ENCODE data around the gene TEX9.
"Not testable (repeated sequence)": the region's sequence is repeated elsewhere in the genome, so short reads cannot be mapped to it uniquely, and the experiment has no call there.

Gene TEX9

DNA sequence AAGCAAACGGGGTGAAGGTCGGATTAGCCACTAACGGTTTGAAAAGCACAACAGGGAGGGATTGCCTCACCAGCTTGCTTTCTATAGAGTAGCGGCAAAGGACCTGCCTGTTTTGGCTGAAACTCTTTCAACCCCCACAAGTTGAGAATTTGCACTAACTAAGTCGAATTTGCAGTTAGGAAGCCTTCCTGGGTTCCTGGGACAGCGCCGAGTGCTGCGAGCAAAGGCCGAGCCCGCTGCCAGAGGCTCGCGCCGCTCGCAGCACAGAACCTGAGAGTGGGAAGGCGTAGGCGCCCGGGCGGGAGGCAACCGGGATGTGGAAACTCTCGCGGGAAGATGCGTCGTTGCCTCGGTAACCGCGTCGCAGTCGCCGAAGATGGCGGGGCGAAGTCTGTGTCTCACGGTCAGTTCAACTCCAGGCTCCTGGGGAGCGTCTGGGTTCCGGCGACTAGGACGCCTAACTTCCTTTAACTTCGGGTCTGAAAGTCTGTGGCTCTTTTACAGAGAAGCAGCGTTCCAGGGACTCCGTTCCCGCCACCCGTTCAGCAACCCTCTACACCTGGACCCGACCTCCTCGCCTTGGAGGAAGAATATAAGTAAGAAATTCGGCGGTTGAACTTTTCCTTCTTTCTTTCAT is at the start of gene TEX9:
TSS of gene TEX9 (plus strand) at position 352 of the 637 bp plus-strand sequence. CDS start at position 377, 25 bp downstream.
- DNase-seq: peak; percentile 57

DNA sequence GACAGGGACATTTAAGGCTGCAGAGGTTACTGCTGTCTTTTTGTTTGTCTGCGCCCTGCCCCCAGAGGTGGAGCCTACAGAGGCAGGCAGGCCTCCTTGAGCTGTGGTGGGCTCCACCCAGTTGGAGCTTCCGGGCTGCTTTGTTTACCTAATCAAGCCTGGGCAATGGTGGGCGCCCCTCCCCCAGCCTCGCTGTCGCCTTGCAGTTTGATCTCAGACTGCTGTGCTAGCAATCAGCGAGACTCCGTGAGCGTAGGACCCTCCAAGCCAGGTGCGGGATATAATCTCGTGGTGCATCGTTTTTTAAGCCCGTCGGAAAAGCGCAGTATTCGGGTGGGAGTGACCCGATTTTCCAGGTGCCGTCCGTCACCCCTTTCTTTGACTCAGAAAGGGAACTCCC is 48.7 kb upstream of the TEX9 start:
- not testable (repeated sequence) for DNase-seq

DNA sequence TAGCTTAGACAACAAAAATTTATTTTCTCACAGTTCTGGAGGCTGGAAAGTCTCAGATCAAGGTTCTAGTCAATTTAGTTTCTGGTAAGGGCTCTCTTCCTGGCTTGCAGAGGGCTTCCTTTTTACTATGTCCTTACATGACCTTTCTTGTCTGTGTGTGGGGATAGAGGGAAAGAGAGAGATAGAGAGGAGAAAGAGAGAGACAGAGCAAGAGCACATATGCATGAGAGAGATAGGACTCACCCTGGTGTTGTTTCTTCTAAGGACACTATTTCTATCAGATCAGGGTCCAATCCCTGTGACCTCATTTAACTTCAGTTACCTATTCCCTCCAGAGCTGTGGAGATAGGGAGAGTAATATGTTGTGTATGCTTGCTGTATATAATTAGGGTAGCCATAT is 44.9 kb upstream of the TEX9 start:
- no peak for DNase-seq

DNA sequence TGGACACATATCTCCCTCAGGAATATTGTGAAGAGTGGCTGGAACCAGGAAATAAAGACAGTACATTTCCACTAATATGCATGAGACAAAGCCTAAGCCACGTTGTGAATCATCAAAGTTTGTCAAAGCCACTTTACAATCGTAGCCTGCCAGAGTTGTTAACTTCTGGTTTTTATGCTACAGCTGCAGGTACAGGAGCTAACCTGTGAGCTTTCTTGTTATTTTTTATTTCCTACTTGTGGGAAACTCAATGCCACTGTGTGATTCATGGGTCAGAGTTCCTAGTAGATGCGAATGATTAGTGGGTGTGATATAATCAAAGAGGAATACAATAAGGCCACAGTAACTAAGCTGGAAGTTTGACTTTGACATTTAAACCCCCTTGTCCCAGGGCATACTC is 44.4 kb upstream of the TEX9 start:
- DNase-seq: no peak

DNA sequence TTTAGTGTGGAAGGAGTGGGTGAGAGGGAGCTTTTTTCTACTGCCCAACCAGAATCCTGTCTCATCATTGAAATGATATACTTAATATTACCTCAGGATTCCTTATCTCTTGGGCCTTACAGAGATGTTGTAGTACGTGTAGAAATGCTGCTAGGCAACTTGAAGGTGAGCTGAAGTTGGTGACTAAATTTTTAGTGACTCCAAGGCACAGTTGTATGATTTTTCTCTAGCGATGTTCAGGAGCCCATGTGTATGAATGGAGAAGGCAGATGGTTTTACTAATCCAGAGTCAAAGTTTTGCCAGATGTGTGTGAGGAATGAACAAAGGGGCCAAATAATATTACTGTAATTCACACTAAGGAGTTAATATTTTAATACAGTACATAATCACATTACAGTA is 42.8 kb upstream of the TEX9 start:
- no peak for DNase-seq

DNA sequence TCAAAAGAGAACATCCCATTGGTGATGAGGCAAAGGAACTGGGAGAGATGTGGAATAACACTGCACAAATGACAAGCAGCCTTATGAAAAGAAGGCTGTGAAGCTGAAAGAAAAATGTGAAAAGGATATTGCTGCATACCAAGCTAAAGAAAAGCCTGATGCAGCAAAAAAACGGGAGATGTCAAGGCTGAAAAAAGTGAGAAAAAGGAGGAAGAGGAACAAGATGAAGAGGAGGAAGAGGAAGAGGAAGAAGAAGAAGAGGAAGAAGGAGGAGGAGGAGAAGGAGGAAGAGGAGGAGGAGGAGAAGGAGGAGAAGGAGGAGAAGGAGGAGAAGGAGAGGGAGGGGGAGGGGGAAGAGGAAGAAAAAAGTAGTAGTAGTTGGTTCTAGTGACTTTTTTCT is 41.8 kb upstream of the TEX9 start:
- DNase-seq: no peak

DNA sequence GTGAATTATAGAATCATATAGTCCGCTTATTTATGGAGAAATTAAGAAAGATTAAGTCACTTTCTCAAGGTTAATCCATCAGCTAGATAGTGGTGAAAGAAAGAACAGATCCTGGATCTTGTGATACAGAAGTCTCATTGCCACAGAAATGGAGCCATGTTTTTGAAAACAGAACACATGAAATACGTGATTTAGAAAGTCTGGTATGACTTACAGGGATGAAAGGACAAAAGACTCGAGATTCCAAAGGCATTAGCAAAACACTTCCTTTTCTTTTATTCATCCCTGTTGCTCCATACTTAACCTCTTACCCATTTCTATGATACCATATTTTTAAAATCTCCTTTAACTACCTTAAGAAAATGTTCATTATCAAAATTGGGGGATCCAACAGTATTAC is 40.0 kb upstream of the TEX9 start:
- DNase-seq: no peak

DNA sequence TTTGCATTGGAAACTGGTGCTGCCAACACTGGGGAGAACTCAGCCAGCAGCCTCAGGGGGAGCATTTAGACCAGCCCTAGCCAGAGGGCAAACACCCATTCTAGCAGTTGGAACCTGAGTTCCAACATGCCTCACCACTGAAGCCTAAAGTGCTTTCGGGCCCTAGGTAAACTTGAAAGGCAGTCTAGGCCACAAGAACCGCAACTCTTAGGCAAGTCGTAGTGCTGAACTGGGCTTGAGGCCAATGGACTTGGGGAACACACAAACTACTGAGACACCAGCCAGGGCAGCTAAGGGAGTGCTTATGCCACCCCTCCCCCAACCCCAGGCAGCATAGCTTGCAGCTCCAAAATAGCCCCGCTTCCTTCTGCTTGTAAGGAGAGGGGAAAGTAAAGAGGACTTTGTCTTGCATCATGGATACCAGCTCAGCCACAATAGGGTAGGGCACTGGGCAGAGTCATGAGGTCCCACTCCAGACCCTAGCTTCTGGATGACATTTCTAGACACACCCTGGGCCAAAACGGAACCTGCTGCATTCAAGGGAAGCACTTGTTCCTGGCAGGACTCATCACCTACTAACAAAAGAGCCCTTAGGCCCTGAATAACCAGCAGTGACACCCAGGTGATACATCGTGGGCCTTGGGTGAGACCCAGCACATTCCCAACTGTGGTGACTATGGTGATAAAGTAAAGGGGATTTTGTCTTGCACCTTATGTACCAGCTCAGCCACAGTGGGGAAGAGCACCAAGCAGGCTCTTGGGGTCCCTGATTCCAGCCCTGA is 37.3 kb upstream of the TEX9 start:
- no peak for DNase-seq

DNA sequence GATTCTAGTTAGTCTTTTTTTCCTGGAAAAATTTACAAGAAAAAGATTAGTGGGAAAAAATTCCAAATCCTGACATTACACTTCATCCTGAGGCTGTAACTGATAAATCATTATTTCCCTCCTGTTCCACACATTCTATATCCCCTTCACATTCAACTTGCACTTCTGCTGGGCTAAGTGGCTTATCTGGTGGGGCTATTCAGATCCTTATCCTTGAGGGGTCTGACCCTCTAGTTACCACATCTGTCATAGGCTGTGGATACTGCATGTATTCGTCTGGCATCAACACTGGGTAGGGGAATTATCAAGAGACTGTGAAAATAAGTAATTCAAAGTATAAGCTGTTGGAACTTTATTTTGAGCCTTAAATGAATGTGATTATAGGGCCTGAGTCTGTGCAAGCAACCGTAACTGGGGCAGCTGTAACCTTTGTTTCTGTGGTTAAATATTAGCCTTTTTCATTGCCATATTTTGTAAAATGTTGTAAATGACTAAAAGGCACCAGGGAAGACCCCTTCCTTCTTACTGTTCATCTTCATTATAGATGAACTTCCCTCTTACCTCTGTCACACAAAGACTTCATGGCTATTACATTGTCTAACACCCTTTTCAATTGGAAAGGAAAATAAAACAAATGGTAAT is 28.0 kb upstream of the TEX9 start:
- DNase-seq: no peak

DNA sequence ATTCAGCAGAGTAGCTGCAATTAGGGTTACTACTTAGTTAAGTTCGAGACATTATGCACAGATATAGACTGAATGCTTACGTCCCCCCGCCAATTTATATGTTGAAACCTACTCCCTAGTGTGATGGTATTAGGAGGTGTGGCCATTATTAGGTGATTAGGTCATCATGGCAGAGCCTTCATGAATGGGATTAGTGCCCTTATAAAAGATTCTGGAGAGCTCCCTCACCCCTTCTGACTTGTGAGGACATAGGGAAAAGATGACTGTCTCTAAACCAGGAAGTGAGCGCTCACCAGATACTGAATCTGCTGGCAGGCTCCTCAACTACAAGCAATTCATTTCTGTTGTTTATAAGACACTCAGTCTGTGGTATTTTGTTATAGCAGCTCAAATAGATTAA is 25.6 kb upstream of the TEX9 start:
- DNase-seq: no peak

DNA sequence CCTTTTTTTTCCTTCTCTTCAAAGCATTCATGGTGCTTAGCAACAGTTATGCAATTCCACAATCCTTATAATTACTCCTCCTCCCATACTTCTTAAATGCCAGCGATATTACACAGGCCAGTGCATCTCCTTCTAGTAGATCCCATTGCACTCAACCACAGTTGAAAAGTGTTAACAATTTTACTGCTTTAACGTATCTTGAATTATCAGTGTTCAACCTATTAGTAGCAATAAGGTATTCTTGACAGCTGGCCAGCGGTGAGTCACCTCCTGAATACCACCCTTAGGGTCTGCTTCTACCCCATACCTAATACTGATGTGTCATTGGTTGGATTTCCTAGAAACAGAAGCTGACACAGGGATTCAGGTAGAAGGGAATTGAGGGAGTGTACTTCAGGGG is 24.0 kb upstream of the TEX9 start:
- DNase-seq: no peak

DNA sequence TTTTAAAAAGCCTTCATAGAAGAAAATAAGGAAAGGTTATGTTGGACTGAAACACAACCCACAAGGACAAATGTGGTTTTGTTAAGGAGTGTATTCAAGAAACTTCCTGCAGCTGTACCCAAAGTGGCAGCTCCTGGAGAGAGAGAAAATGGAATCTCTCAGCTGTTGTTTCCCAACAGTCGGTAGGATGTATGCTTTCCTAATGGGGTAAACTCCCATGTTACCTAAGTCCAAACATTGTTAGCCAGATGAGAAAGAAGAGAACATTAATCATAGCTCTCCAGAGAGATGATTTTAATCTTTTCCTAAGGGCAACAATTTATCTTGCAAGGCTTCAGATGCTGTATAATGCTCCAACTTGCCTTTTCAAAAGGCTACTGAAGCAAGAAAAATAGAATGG is 22.6 kb upstream of the TEX9 start:
- no peak for DNase-seq

DNA sequence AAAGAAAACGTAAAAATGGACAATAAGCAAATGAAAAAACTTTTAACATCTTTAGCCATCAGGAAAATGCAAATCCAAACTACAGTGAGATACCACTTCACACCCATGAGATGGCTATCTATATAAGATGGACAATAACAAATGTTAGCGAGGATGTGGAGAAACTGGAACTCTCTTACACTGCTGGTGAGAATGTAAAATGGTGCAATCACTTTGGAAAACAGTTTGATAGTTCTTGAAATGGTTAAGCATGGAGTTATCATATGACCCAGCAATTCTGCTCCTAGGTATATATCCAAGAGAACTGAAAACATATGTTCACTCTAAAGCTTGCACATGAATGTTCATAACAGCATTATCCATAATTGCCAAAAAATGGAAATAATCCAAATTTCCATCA is 21.3 kb upstream of the TEX9 start:
- no peak for DNase-seq

DNA sequence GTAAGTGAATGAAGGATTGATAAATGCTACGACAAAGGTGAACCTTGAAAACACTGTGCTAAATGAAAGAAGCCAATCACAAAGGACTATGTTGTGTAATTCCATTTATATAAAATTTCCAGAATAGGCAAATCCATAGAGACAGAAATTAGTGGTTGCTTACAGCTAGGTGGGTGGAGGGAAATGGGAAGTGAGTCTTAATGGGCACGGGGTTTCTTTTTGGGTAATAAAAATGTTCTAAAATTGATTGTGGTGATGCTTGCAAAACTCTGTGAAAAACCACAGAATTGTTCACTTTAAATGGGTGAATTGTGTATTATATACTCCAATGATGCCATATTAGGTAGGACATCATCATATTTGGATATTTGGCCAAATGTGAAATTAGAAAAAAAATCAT is 20.9 kb upstream of the TEX9 start:
- no peak for DNase-seq

DNA sequence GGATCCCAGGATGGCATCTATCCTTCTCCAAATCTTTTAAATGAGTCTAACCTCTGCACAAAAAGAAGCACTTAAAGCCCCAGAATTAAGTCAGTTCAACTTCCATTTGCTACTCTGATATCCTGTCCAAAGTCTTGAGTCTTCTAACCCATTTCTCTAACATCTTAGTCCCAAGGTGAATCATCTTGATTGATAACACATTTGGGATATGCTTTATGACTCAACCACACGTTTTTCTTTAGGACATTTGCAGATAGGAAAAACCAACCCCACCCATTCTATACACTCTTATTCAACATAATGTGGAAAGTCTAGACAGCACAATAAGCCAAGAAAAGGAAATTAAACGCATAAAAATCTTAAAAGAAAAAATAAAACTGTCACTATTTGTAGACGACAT is 18.8 kb upstream of the TEX9 start:
- DNase-seq: no peak

DNA sequence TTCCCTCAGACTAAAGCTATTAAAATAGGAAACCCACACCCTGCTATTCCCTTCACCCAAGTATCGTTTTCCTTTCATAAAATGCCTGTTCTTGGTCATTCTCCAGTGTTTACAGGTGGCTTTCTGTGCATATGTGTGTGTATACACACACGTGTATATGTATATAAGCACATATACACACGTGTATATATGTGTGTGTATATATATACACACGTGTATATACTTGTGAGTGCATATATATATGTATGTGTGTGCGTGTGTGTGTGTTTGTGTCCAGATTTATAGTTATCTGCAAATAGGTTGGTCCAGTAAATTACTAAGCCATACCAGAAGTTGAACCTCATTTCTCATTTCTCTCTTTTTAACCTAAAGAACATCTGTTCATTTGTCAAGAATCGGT is 15.7 kb upstream of the TEX9 start:
- no peak for DNase-seq

DNA sequence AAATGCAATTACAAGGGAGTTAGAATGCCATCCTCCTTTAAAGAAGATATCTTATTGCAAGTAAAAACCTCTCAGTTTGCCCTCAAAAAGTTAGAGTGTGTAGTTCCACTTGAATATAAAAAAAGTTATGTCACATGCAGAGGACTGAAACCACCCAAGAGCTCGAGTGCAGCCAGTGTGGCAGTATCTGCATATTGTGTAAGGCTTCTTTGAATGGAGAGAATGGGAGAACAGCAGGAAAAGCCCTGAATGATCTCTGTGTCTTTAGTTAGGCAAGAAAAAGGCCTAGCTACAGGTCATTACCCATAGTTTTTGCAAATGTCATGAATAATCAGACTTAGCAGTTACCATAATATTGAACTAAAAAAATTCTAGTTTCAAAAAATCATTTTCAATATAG is 13.9 kb upstream of the TEX9 start:
- DNase-seq: no peak

DNA sequence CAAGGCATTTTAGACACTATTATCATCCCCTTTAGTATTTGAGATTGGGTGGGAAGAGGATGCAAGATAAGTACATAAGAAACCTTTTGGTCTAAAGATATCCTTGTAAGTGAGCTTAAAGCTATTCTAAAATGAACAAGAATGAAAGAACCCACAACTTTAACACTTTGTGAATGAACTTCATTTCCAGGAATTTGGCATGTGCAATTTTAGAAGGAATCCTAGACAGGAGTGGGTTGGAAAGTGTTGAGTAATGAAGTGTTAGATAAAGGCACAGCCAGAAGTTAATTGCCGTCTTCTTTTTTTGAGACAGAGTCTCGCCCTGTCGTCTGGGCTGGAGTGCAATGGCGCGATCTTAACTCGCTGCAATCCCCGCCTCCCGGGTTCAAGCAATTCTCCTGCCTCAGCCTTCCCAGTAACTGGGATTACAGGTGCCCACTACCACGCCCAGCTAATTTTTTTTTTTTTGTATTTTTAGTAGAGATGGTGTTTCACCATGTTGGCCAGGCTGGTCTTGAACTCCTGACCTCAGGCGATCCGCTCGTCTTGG is 13.2 kb upstream of the TEX9 start:
- no peak for DNase-seq

DNA sequence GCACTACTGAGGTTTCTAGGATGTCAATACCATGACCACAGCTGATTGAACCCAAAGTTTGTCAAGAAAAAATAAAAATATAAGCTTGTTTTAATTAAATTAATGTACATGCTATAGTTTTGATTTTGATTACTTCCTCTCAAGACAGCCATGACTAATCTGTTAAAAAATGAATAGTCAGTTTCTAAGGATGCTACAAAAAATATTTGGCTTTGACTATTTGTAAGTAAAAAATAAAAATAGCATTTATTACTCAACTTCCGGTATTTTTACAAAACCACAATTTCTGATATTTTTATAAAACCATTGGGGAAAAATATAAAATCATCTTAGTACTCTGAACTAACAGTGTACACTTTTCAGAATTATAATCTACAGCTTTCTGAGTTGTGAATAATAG is 12.1 kb upstream of the TEX9 start:
- DNase-seq: no peak

DNA sequence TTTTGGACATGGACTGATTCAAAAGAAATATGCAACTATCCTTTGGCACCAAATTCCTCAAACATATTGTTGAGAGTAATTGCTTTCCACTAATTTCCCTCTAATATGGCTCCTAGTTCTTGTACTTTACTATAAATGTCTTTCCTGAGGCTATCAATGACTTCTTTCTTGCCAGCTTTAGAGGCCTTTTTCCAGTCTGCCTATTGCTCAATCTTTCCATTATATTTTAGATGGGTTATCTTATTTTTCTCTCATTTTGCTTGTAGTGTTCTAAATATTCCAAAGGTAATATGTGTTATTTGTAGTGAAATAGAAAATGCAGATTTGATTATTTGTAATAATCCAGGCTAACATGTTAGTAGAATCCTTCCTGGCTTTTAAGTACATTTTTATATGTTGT is 11.5 kb upstream of the TEX9 start:
- DNase-seq: no peak

DNA sequence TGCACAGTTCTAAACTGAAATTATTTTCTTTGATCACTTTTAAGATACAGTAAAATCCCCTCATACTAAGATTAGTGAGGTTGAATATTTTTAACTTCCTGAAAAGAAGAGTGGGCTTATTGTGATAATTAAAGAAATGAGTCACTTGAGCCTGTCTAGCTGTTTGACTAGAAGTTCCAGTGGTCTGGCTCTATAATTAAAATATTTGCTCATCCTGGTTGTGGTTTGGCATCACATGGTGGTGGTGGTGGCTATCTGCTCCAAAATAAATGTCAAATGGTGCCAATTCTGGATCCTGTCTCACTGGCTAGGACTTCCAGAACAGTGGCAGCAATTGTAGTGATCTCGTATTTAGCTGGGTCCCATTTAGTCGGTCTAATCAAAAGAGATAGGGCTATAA is 8.6 kb upstream of the TEX9 start:
- DNase-seq: no peak

DNA sequence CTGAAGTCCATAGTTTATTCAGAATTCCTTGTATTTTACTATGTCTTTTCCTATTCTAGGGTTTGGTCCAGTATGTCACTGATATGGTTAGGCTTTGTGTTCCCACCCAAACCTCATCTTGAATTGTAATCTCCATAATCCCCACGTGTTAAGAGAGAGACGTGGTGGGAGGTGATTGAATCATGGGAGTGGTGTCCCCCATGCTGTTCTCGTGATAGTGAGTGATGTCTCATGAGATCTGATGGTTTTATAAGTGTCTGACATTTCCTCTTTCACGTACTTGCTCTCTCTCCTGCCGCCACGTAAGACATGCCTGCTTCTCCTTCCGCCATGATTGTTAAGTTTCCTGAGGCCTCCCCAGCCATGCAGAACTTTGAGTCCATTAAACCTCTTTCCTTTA is 6.6 kb upstream of the TEX9 start:
- no peak for DNase-seq

DNA sequence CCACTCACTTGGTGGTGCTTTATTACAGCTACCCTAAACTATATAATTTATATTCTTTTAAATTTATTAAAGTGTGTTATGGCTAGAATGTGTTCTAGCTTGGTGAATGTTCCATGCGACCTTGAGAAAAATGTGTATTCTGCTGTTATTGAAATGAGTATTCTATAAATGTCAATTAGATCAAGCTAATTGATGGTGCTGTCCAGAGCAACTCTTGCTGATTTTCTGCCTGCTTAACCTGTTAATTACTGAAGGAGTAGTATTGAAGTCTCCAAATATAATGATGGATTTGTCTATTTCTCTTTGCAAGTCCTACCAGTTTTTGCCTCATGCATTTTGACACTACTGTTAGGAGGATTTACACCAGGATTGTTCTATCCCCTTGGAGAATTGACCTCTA is 3.2 kb upstream of the TEX9 start:
- no peak for DNase-seq

DNA sequence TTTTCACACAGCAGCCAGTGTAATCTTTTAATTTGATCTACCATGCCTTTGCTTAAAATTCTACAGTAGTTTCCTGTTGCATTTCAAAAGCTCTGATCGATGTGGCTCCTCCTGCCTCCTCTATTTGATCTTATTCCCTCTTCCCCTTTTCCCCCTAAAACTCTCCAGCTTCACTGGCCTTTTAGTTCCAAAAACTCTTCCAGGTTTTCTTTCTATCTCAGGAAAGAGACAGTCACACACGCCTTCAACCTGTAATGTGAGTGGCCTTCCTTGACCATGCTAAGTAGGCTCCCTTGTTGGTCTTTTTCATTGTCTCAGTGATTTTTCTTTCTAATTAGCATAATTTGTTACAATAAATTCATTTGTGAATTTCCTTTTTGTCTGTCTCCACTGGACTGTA is 985 bp downstream of the TEX9 start:
- DNase-seq: no peak
